Colonic mucosa (tissue), 4 donors: ENCODE measurements around the gene MBD5. TPM values are rescaled to one million over a fixed set of nuclear protein-coding genes. Genes with fewer than 3 reads are reported as not detected.
"Not testable (repeated sequence)": the region's sequence is repeated elsewhere in the genome, so short reads cannot be mapped to it uniquely, and the experiment has no call there.

Experiments
- DNase-seq: peaks from one replicate; pipeline ENCODE4 v3.0.0-alpha.2; 2020
- H3K27ac ChIP-seq: fragments of 200-600 bp; one replicate; pipeline ENCODE4 v1.8.0; 2021
- H3K27me3 ChIP-seq: fragments of 200-600 bp; one replicate; pipeline ENCODE4 v1.8.0; 2021
- H3K36me3 ChIP-seq: fragments of 200-600 bp; one replicate; pipeline ENCODE4 v1.8.0; 2021
- H3K4me1 ChIP-seq: fragments of 200-600 bp; one replicate; pipeline ENCODE4 v1.8.0; 2021; ENCODE audit warnings: mild to moderate bottlenecking
- H3K4me3 ChIP-seq: fragments of 200-600 bp; one replicate; pipeline ENCODE4 v1.8.0; 2021
- H3K9ac ChIP-seq, 2 donors: one replicate each; pipeline ENCODE4 v1.7.0; 2013; ENCODE audit warnings: control low read depth in 2 of 2, low read depth in 2 of 2, low read length in 2 of 2
- H3K9me3 ChIP-seq: fragments of 200-600 bp; one replicate; pipeline ENCODE4 v1.8.0; 2021
- intact Hi-C: fragments of 100-400 bp; cut with DNase I; formaldehyde crosslinking; loops from one replicate; pipeline ENCODE4 v1.14.1; 2022
- total RNA-seq, 2 donors: library from RNA; stranded (reverse); fragmentation: NEBNext Ultra II Directional in 1 of 2; extraction: Animal tissue kit (Norgen Biotek cat#: 25700) in 1 of 2; gene quantifications; one replicate each; pipeline ENCODE4 v1.2.1, GENCODE V29; 2021
- TF ChIP-seq, protein P1 (sequence below): fragments of 200-600 bp; IDR thresholded peaks from one replicate; pipeline ENCODE4 v1.8.0; 2022; ENCODE audit warnings: antibody characterized with exemption, mild to moderate bottlenecking
- donor health status: healthy.
- donor health status: DM: no; HTN: no; CAD: no.
- donor health status: DM: no; HTN: no; CAD: no.

Gene MBD5
- total RNA-seq, 2 donors from 2014 or later: 26.7 to 29.6 TPM

DNA sequence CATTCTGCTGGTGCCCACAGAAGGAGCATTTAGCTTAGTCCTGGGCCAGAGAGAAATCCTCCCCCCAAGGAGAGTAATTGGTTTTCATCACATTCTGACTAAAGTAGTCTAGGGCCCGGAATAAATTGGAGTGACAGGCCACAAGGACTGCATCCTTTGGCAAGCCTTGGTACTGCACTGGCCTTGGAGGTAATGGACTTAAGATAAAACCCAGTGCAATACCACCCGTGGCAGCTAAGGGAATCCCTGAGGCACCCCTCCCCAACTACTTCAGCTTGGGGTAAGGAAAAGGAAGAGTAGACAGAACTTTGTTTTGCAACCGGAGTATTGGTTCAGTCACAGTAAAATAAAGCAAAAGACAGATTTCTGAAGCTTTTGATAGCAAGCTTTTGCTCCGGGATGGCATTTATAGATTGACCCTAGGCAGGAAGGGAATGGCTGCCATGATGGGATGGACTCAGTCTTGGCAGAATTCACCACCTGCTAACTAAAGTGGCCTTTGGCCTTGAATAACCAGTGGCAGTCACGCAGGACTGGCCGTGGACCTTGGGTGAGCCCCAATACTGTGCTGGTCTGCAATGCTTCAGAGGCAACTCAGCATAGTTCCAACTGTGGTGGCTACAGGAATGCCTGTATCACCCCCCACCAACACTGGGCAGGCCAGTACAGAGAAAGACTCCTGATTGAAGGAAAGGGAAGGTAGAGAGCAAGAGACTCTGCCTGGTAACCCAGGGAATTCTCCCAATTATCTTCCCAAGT lies 14.5 kb upstream of the MBD5 start:
- Histone ChIP-seq H3K4me1 (no peaks in the 10 kb centered on the region), H3K27ac (no peak overlapping the region), H3K27me3 (no peaks in the 10 kb centered on the region), H3K9me3 (no peaks in the 10 kb centered on the region), H3K9ac (no peak overlapping the region), H3K36me3 (no peaks in the 10 kb centered on the region), H3K4me3 (no peak overlapping the region)
- intact Hi-C loops: no loop called here
- TF ChIP-seq, protein P1, sequence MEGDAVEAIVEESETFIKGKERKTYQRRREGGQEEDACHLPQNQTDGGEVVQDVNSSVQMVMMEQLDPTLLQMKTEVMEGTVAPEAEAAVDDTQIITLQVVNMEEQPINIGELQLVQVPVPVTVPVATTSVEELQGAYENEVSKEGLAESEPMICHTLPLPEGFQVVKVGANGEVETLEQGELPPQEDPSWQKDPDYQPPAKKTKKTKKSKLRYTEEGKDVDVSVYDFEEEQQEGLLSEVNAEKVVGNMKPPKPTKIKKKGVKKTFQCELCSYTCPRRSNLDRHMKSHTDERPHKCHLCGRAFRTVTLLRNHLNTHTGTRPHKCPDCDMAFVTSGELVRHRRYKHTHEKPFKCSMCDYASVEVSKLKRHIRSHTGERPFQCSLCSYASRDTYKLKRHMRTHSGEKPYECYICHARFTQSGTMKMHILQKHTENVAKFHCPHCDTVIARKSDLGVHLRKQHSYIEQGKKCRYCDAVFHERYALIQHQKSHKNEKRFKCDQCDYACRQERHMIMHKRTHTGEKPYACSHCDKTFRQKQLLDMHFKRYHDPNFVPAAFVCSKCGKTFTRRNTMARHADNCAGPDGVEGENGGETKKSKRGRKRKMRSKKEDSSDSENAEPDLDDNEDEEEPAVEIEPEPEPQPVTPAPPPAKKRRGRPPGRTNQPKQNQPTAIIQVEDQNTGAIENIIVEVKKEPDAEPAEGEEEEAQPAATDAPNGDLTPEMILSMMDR: no peak
- no peak for DNase-seq

DNA sequence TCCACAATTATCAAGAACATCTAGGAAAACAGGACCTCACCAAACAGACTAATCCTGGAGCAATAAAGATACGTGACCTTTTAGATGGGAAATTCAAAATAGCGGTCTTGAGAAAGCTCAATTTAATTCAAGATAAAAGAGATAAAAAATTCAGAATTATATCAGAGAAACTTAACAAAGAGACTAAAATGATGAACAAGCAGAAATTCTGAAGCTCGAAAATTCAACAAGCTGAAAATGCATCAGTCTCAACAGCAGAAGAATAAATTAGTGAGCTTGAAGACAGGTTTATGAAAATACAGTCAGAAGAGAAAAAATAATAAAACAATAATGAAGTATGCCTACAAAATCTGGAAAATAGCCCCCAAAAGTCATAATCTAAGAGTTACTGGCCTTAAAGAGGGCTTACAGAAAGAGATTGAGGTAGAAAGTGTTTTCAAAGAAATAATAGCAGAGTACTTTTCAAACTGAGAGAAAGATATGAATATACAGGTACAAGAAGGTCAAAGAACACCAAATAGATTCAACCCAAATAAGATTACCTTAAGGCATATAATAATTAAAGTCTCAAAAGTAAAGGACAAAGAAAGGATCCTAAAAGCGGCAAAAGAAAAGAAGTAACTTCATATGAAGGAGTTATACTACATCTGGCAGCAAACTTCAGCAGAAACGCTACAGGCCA lies 13.5 kb upstream of the MBD5 start:
- no peaks in the 10 kb centered on the region for H3K4me1 ChIP-seq
- intact Hi-C loops: no loop called here
- H3K27ac ChIP-seq: no peak overlapping the region
- H3K36me3 ChIP-seq: no peaks in the 10 kb centered on the region
- H3K4me3 ChIP-seq: no peak overlapping the region
- no peaks in the 10 kb centered on the region for H3K9me3 ChIP-seq
- TF ChIP-seq, protein P1: no peak
- H3K27me3 ChIP-seq: no peaks in the 10 kb centered on the region
- no peak overlapping the region for H3K9ac ChIP-seq
- DNase-seq: no peak

DNA sequence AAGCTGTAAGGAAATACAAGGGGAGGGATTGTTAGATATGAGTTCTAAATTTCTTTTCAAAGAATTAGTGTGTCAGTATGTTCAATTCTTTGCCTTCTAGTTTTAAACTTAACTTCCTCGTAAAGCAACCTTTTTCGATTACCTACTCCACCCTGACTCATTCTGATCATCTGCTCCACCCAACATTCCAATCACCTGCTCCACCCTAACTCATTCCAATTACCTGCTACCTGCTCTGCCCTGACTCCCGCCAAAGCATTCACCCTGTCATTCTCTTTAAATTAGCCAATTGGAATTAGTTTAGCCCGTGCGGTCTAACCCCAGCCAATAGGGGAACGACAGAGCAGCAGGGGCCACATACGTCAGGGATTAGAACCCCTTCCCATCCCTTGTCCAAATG lies 12.5 kb upstream of the MBD5 start:
- H3K27ac ChIP-seq, H3K27me3 ChIP-seq, H3K9ac ChIP-seq, intact Hi-C loops, H3K36me3 ChIP-seq, H3K4me1 ChIP-seq, H3K9me3 ChIP-seq, DNase-seq, H3K4me3 ChIP-seq: not testable (repeated sequence)

DNA sequence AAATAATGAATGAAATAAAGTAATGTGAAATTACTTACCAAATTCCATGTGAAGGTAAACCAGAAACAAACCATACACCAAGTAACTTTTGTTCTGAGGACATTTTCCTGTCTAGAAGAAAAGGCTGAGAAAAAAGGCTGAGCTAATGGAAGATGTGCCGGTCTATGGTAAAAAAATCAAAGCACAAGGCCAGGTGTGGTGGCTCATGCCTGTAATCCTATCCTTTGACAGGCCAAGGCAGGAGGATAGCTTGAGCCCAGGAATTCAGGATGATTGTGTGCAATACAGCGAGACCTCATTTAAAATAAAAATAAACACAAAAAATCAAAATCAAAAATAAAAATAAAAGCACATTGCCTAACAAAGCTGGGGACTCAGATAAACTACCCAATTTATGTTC lies 7.0 kb upstream of the MBD5 start:
- H3K4me3 ChIP-seq: no peak overlapping the region
- TF ChIP-seq, protein P1: no peak
- no peak overlapping the region for H3K27ac ChIP-seq
- H3K9ac ChIP-seq: no peak overlapping the region
- no peak for DNase-seq
- H3K27me3 ChIP-seq: no peaks in the 10 kb centered on the region
- H3K4me1 ChIP-seq: no peaks in the 10 kb centered on the region
- H3K36me3 ChIP-seq: no peaks in the 10 kb centered on the region
- intact Hi-C loops: no loop called here
- no peaks in the 10 kb centered on the region for H3K9me3 ChIP-seq

DNA sequence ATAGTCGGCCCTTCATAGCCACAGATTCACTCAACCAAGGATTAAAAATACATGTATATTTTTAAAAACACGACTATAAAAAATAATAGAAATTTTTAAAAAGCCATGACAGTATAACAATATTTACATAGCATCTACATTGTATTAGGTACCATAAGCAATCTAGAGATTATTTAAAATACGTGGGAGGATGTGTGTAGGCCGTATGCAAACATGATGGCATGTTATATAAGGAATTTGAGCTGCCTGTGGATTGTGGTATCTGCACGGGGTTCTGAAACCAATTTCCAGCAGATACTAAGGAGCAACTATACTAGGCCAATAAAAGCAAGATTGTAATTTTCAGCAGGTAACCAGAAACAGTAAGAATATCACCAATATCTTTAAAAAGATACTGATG lies 6.3 kb upstream of the MBD5 start:
- Histone ChIP-seq H3K27ac (no peak overlapping the region), H3K27me3 (no peaks in the 10 kb centered on the region), H3K9me3 (no peaks in the 10 kb centered on the region), H3K36me3 (no peaks in the 10 kb centered on the region), H3K4me1 (no peaks in the 10 kb centered on the region), H3K9ac (no peak overlapping the region), H3K4me3 (no peak overlapping the region)
- DNase-seq: no peak
- intact Hi-C loops: no loop called here
- TF ChIP-seq, protein P1: no peak
